Measurements from ENCODE around the gene IL1RAPL1. TPM values are rescaled to one million over a fixed set of nuclear protein-coding genes. Genes with fewer than 3 reads are reported as not detected.

Gene IL1RAPL1
- total RNA-seq, 1 donor from 2014 or later = 0.66 TPM

DNA sequence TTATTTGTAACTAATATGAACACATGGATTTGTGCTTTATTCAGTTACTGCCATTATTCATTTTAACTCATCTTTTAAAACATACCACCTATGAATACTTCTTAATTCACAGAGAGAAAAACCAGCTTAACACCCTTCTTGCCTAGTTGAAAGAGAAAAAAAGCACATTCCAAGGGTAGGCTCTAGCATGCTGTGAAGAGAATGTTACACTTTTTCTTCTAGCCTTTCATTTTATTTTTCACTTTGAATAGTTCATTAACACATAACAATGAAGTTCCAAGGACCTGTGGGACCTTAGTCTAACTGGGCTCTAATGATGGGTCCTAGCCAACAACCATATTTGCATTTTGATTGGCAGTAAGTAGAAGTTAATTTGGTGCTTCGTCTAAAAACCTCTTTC is 1348.2 kb downstream of the IL1RAPL1 start:
- Mint-ChIP-seq H3K4me1 (ENCODE audit: low read depth, unreplicated experiment) (peaks cover 4% of the 10 kb centered on the region), H3K27ac (ENCODE audit: unreplicated experiment) (no peak overlapping the region)
- DNase-seq = no peak

DNA sequence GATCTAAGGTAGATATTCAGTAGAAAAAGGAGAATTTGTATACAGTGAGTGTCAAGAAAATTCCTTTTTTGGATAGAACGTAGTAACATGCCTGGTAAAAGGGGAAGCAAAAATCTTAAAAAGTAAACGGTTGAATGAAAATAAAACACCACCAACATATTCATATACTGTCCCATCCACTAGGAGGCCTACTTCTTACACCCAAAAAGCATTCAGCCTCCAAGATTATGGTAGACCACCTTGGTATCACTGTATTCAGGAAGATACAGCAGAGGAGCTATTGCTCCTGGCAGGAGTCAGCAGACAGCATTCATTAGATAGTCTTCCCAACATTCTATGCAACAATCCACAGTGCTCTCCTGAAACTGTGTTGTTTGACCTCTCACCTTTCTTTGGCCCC is 1353.5 kb downstream of the IL1RAPL1 start:
- no peak for DNase-seq
- H3K4me1 Mint-ChIP-seq (ENCODE audit: low read depth, unreplicated experiment) = peaks cover 4% of the 10 kb centered on the region
- H3K4me3 Mint-ChIP-seq (ENCODE audit: unreplicated experiment) = no peak overlapping the region
- no peaks in the 10 kb centered on the region for H3K27me3 Mint-ChIP-seq (ENCODE audit: unreplicated experiment)
- no peaks in the 10 kb centered on the region for H3K36me3 Mint-ChIP-seq (ENCODE audit: unreplicated experiment)
- H3K9me3 Mint-ChIP-seq (ENCODE audit: unreplicated experiment) = no peaks in the 10 kb centered on the region
- TF ChIP-seq, protein P1, sequence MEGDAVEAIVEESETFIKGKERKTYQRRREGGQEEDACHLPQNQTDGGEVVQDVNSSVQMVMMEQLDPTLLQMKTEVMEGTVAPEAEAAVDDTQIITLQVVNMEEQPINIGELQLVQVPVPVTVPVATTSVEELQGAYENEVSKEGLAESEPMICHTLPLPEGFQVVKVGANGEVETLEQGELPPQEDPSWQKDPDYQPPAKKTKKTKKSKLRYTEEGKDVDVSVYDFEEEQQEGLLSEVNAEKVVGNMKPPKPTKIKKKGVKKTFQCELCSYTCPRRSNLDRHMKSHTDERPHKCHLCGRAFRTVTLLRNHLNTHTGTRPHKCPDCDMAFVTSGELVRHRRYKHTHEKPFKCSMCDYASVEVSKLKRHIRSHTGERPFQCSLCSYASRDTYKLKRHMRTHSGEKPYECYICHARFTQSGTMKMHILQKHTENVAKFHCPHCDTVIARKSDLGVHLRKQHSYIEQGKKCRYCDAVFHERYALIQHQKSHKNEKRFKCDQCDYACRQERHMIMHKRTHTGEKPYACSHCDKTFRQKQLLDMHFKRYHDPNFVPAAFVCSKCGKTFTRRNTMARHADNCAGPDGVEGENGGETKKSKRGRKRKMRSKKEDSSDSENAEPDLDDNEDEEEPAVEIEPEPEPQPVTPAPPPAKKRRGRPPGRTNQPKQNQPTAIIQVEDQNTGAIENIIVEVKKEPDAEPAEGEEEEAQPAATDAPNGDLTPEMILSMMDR (IDR thresholded peaks at IDR 0.05; ENCODE audit: partially characterized antibody, unreplicated experiment) = no peak
- no peak overlapping the region for H3K27ac Mint-ChIP-seq (ENCODE audit: unreplicated experiment)

More for the DNA sequence above, 1348.2 kb downstream of the IL1RAPL1 start:
- TF ChIP-seq, protein P1 (IDR thresholded peaks at IDR 0.05; ENCODE audit: partially characterized antibody, unreplicated experiment) = no peak
- no peak overlapping the region for H3K4me3 Mint-ChIP-seq (ENCODE audit: unreplicated experiment)
- no peaks in the 10 kb centered on the region for H3K27me3 Mint-ChIP-seq (ENCODE audit: unreplicated experiment)
- no peaks in the 10 kb centered on the region for H3K9me3 Mint-ChIP-seq (ENCODE audit: unreplicated experiment)
- no peaks in the 10 kb centered on the region for H3K36me3 Mint-ChIP-seq (ENCODE audit: unreplicated experiment)

DNA sequence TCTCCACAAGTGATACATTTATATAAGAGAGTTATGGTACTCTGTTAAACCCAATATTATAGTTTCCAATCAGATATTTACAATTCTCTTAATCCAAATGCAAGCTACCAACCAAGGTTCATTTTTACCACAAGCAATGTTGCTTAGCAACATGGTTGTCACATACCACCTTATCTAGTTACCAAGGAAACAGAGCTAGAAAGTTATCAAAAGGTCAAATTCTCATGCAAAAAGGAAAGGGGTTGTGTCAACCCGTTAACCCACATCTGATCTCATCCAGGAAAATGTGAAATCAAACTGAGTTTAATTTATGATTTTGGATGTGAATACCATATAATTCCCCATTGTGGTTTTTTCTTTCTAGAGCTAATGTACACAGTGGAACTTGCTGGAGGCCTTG is 1354.0 kb downstream of the IL1RAPL1 start:
- H3K4me3 Mint-ChIP-seq (ENCODE audit: unreplicated experiment) = no peak overlapping the region
- DNase-seq = no peak
- peaks cover 4% of the 10 kb centered on the region for H3K4me1 Mint-ChIP-seq (ENCODE audit: low read depth, unreplicated experiment)
- TF ChIP-seq, protein P1 (IDR thresholded peaks at IDR 0.05; ENCODE audit: partially characterized antibody, unreplicated experiment) = no peak
- no peaks in the 10 kb centered on the region for H3K9me3 Mint-ChIP-seq (ENCODE audit: unreplicated experiment)
- no peaks in the 10 kb centered on the region for H3K36me3 Mint-ChIP-seq (ENCODE audit: unreplicated experiment)
- H3K27me3 Mint-ChIP-seq (ENCODE audit: unreplicated experiment) = no peaks in the 10 kb centered on the region
- H3K27ac Mint-ChIP-seq (ENCODE audit: unreplicated experiment) = no peak overlapping the region

DNA sequence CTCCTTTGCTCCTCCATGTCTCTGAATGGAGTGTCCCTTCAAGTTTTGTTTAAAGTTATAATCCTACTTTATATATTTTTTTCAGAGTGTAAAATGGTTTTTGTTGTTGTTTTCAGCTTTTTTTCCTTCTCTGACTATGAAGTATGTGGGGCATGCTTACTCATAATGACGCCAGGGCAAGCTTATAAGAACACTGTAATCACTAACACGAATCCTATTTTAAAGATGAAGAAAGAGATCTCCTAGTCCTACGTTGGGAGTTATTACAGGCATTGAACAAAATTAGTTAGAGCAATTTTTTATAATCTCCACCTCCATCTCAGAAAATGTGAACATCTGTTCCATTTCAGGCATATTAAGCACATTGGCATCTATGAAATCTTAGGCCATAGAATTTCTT is 1360.0 kb downstream of the IL1RAPL1 start:
- H3K27me3 Mint-ChIP-seq (ENCODE audit: unreplicated experiment) = no peaks in the 10 kb centered on the region
- no peak overlapping the region for H3K27ac Mint-ChIP-seq (ENCODE audit: unreplicated experiment)
- no peak for DNase-seq
- no peaks in the 10 kb centered on the region for H3K4me1 Mint-ChIP-seq (ENCODE audit: low read depth, unreplicated experiment)
- H3K9me3 Mint-ChIP-seq (ENCODE audit: unreplicated experiment) = no peaks in the 10 kb centered on the region
- no peaks in the 10 kb centered on the region for H3K36me3 Mint-ChIP-seq (ENCODE audit: unreplicated experiment)
- no peak overlapping the region for H3K4me3 Mint-ChIP-seq (ENCODE audit: unreplicated experiment)
- TF ChIP-seq, protein P1 (IDR thresholded peaks at IDR 0.05; ENCODE audit: partially characterized antibody, unreplicated experiment) = no peak

DNA sequence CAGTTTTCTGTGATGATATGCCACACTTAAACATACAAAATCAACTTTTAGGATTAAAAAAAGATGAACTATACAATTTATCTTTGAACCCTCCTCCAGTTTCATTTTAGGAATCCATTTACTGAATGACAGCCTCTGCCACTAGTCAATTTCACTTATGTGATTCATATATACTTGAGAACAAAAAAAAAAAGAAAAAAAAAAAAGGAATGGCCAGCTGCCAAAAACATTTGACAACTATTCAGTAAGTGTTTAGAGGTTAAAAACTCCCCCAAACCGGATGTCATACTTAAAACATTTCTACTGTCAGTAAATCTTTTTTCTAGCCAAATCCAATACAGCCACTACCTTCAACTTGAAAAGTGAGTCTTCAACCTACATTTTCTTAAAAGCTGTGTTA is 1361.4 kb downstream of the IL1RAPL1 start:
- Mint-ChIP-seq H3K27me3 (ENCODE audit: unreplicated experiment) (no peaks in the 10 kb centered on the region), H3K4me1 (ENCODE audit: low read depth, unreplicated experiment) (no peaks in the 10 kb centered on the region), H3K4me3 (ENCODE audit: unreplicated experiment) (no peak overlapping the region), H3K36me3 (ENCODE audit: unreplicated experiment) (no peaks in the 10 kb centered on the region), H3K9me3 (ENCODE audit: unreplicated experiment) (no peaks in the 10 kb centered on the region), H3K27ac (ENCODE audit: unreplicated experiment) (no peak overlapping the region)
- TF ChIP-seq, protein P1 (IDR thresholded peaks at IDR 0.05; ENCODE audit: partially characterized antibody, unreplicated experiment) = no peak
- DNase-seq = no peak

All from glutamatergic neuron (in vitro differentiated cells).